Stimulated activated CD8-positive, alpha-beta memory T cell treated with anti-CD3 and anti-CD28 coated beads, Interleukin-2, amount 100 ng/mL, for 1 hour (primary cell): ENCODE measurements around the gene FTO.
"Not testable (repeated sequence)": the region's sequence is repeated elsewhere in the genome, so short reads cannot be mapped to it uniquely, and the experiment has no call there.

Experiments used
- DNase-seq, 2 donors: peaks; one replicate each; pipeline ENCODE4 v3.0.0-alpha.2; 2020; ENCODE audit warnings: low read depth in 2 of 2

The FTO gene

GRCh38 chr16:53821957-53822625 is 118.1 kb downstream of the FTO start:
- DNase-seq: no peak

DNA sequence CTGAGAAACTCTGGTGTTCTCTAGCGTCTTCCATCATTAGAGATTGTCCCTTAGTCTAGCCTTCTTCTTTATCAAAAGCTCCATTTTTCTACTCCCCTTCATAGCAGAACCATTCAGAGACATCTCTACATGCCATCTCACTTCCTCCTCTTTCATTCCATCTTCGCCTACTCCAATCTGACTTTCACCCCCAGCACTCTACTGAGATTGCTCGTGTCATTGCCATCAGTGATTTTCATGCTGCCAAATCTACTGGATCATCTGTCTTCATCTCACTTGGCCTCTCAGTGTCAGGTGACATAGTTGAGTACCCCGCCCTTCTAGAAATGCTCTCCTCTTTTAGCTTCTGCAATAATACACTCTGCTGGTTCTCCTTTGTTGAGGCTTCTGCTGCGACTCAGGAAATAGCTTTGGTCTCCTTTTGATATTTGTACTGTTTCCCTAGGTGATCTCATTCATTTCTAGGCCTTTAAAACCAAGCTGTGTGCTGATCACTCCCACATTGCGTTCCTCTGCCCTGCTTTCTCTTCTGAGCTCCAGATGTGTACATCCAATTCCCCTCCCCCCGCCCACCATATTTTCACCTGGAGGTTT is 119.1 kb downstream of the FTO start:
- DNase-seq: no peak

DNA sequence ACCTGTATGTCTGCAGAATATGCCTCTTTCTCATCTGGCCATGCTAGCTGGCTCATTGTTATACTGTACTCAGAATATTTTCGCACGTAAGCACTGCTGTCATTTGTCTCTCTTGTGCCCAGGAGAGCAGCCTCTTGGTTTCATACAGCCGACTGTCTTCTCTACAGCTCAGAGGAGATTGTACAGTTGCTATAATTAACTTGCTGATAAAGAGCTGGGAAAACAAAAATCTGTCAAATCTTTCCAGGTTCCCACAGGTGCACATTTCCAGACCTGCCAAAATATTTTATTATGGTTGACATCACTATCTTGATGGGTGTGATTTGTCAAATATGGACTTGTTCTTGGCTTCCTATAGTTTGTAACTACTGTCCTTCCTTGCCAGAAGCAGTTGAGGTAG is 122.7 kb downstream of the FTO start:
- no peak for DNase-seq

GRCh38 chr16:53827741-53828140 is 123.8 kb downstream of the FTO start:
- no peak for DNase-seq

DNA sequence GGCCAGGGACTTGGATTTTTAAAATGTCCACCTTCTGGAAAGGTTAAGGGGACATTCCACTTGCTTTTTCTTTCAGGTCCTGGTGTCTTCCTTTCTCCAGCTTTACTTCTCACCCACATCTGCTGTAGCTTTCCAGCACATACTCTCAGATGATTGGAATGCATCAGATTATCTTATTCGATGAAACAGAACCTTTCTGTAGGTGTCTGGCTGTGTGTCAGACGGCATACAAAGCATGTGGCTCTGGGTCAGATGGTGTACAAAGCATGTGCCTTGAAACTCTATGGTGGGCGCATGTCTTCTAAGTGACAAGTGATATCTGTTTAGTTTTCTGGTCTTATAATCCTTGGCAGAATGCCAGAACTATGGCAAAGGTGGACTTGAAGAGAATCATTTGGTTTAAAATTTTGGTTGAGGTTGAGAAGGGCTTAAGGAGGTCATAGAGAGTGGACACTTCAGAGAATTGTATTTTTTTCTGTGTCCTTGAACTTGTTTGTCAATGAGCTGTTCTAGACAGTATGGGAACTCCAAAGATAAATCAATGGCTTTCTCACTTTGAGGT is 125.3 kb downstream of the FTO start:
- DNase-seq: no peak

- no peak for DNase-seq
Measured at GRCh38 chr16:53832896-53833544, 129.1 kb downstream of the FTO start.

- DNase-seq: no peak
Measured at GRCh38 chr16:53836142-53836541, 132.2 kb downstream of the FTO start.

DNA sequence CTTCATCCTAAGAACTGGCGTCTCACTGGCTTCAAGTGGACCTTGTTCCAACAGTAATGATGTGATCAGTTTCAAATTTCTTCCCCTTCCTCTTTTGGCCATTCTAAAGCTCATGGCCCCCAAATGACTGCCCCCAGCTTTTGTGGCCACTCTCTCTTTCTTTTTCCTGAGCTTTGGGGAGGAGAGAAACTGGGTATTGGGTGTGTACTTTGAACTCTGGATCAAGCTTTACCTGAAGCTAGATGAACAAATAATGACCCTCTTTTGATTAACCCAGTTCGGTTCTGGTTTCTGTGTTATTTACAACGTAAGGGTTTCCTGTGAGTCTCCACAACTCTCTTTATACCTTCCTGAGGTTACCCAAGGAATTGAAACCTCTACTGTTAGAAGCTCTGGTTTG is 132.7 kb downstream of the FTO start:
- DNase-seq: no peak

DNA sequence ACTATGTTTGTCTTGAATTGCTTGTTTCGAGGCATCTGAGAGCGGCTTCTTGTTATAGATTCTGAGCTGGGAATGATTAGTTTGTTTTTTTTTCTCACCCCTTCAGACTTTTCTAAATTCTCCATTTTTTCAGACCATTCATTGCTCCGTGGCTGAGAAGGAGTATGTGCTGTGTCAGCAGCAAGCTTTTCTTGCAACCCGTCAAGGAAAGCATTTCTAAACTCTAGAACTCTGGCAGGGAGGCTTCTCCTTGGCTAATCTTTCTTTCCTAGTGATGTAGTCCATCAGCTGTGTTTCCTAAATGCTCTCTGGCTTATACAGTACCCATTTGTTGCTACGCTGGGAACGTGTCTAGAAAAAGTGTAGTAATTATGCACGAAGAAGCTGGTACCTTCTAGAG is 133.5 kb downstream of the FTO start:
- DNase-seq: no peak

GRCh38 chr16:53839150-53839549 is 135.2 kb downstream of the FTO start:
- no peak for DNase-seq

- no peak for DNase-seq
Measured at GRCh38 chr16:53840456-53840855, 136.5 kb downstream of the FTO start.

- DNase-seq: no peak
Measured at GRCh38 chr16:53841884-53842283, 137.9 kb downstream of the FTO start.

- no peak for DNase-seq
Measured at GRCh38 chr16:53843084-53843483, 139.1 kb downstream of the FTO start.

DNA sequence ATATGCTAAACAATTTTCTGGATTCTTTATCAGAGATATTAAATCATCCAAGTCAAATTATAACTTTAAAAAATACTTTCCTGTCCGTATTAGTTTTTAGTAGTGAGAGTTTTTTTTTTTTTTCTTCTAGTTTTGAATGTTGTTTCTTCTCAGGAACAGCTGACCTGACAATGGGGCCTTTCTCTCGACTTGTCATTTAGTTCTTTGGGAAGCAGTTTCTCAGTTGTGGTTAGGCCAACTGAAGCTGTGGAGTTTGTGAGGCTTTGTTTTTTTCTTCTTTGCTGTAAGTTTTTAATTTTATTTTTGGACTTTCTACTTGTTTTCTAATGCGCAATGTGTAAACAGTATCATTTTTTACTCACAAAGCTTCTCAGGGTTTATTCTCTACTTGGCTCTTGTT is 140.8 kb downstream of the FTO start:
- no peak for DNase-seq

DNA sequence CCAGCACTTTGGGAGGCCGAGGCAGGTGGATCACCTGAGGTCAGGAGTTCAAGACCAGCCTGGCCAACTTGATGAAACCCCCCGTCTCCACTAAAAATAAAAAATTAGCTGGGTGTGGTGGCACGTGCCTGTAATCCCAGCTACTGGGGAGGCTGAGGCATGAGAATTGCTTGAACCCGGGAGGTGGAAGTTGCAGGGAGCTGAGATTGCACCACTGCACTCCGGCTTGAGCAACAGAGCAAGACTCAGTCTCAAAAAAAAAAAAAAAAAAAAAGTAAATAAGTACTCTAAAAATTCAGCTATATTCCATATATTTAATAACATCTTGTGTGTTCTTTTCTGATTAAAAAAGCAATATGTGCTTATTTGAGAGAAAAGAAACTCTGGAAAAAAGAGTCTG is 142.6 kb downstream of the FTO start:
- not testable (repeated sequence) for DNase-seq

GRCh38 chr16:53846971-53847370 is 143.0 kb downstream of the FTO start:
- DNase-seq: no peak

DNA sequence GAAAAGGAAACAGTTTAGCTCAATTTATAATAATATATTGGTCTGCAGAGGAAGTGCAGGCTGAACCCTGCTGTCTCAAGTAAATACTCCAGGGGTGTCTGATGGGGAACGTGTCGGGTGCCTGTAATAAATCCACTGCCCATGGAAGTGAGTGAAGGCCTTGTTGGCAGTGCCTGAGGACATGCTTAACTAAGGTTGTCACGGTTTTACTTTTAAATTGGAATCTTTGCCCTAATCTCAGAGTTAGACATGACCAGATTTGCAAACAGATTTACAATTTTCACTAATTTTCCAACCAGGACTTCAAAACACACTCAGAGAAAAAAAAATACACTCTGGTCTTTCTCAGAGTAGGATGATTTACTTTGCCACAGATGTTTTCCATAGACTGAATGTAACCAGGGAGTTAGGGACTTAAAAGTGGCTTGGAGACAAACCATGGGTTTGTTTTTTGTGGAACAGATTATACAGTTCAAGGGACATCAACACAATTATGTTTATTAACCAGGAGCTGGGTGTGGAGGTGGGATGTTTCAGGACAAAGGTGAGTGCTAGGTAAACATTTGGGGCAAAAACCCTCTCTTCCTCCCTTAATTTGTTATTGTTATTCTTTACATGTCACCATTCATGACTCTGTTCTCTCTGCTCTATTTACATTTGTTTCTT is 144.5 kb downstream of the FTO start:
- no peak for DNase-seq

GRCh38 chr16:53848950-53849349 is 145.0 kb downstream of the FTO start:
- no peak for DNase-seq

DNA sequence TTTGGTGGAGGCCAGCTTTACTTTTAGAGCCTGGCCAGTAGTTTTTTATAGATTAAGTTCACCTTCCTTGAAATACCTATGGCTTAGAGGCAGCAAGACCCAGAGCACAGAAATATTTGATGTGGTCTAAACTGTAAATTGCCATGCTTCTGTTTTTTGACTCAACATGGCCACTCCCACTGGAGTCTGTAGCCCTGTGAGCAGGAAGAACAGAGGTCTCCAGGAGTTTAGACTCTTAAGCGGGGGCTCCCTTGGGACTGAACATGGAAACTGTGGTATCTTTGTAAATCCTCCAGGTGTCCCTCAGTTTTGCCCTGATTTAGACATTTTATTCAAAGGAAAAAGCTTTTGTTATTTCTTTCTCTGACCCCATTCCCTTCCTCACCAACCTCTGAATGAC is 145.6 kb downstream of the FTO start:
- no peak for DNase-seq

GRCh38 chr16:53849994-53850393 is 146.0 kb downstream of the FTO start:
- DNase-seq: no peak

- DNase-seq: no peak
Measured at GRCh38 chr16:53852678-53853077, 148.7 kb downstream of the FTO start.

GRCh38 chr16:53855056-53855455 is 151.1 kb downstream of the FTO start:
- DNase-seq: no peak

- DNase-seq: no peak
Measured at GRCh38 chr16:53855511-53855910, 151.6 kb downstream of the FTO start.
